GM15510 (cell line): Measurements from ENCODE around the gene STON1.

Source experiments
- POLR2A ChIP-seq: IDR thresholded peaks from 3 replicates; pipeline ENCODE4 v1.6.1; 2011; ENCODE audit warnings: borderline replicate concordance; ENCODE audit not compliant: insufficient read length; ENCODE audit errors: extremely low read depth

Gene STON1

DNA sequence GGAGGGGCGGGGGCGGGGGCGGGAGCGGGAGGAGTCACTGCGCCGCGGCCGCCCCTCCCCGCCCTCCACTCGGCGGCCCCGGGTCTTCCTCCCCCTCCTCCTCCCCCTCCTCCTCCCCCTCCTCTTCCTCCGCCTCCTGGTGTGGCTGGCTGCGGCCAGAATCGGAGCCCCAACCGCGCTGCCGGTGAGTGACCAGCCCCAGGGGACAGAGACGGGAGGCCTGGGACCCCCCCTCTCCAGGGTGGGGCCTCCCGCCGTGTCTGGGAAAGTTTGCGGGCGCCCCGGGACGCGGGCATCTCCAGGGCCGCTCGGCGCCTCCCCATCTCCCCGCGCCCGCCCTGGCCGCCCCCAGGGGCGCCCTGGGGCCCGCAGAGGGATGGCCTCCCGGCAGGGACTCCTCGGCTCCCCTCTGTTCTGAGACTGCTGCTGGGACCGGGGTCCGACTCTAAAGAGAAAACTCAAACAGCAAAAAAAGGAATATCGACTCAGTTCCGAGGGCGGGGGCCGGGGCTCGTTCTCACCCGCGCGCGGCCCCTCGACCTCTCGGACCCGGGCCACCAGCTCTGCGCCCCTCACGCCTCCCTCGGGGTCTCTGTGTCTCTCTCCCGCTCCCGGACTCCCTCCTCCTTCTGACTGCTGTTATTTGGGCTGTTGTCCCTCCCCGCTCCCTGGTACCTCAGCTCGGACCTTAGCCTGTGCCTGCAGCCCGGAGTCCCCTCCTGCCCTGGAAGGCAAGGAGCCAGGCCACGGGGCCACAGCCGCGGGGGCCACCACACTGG is at the start of gene STON1:
Gene STON1, plus strand, starts transcription at position 122 of the 779 bp plus-strand sequence. CDS start 50,480 bp downstream, outside the sequence.
- no peak for TF ChIP-seq POLR2A

DNA sequence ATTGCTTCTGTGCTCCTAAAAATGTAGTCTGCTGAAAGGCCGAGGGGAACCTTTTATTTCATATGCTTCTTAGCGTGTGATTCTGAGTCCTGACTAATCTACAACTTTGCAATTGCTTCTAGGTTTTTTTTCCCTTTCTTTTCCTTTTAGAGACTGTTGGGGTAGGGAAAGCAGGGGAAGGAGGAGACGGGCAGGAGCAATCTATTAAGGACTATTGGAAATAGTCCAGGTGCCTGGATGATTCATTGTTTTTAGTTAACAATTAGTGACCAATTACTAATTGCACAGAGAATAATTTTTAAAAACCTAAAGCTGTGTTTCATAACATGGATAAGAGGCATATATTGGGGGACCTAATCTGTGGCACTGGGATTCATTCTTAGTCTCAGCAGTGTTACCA is 49.4 kb upstream of the STON1 start:
- TF ChIP-seq POLR2A, result no peak

DNA sequence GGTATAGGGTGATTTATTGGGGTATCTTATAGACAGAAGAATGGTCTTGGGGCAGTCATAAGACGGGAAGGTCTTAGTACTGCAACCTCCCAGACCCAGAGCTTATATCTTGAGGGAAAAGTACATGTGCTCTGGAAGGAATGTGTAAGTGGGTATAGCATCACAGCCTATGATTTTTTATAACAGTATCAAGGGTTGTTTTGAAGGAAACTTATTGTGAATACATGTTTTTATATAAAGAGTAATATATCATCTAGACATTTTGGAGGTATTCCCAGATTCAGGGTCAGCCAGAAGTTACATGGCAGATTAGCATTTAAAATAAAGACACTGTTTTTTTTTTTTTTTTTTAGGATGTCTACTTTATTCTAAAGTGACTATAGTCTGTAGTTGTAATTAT is 47.6 kb upstream of the STON1 start:
- TF ChIP-seq POLR2A, result no peak

DNA sequence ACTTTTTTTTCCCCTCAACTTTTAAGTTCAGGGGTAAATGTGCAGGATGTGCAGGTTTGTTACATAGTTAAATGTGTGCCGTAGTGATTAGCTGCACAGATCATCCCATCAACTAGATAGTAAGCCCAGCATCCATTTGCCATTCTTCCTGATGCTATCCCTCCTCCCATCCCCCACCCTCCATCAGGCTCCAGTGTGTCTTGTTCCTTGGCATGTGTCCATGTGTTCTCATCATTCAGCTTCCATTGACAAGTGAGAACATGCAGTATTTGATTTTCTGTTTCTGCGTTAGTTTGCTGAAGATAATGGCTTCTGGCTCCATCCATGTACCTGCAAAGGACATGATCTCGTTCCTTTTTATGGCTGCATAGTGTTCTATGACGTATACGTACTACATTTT is 47.2 kb upstream of the STON1 start:
- no peak for TF ChIP-seq POLR2A

DNA sequence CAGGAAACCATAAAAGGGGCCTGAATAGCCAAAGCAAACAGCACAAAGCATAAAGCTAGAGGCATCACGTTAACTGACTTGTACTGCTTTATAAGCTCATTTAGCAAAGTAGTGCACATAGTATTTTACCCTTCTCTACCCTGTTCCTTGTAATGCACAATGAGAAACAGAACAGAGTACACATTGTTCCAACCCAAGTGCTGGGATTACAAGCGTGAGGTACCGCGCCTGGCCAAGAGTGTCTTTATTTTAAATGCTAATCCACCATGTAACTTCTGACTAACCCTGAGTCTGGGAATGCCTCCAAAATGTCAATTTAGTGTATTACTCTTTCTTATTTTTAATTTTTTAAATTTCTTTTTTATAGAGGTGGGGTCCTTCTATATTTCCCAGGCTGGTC is 46.4 kb upstream of the STON1 start:
- no peak for TF ChIP-seq POLR2A

GRCh38 chr2:48483916-48484315 is 46.0 kb upstream of the STON1 start:
- TF ChIP-seq POLR2A, result no peak

DNA sequence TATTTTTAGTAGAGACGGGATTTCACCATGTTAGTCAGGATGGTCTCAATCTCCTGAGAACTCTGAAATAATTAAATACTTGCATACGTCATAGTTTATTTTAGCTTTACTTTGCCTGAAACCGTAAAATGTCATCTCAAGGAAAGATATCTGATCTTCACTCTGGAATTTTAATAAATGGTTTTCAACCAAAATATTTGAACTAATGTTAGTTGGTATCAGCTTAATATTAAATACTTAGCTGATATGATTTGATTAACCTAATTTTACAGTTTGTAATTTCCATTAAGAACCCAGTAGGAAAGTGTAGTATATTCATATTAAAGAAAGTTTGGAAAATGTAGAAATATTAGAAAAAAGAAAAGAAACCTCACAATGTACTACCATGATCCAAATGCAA is 41.4 kb upstream of the STON1 start:
- TF ChIP-seq POLR2A, result no peak

DNA sequence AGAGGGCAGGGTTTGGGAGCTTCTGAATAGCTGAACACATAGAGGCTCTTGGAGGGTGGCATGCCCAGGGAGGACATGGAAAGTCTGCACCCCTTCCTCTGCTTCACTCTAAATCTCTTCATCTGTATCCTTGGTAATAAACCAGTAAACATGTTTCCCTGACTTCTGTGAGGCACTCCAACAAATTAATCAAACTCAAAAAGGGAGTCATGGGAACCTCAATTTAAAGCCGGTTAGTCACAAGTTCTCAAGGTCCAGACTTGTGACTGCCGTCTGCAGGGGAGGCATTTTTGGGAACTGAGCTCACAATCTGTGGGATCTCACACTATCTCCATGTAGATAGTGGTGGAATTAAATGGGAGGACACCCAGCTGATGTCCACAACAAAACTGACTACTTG is 33.1 kb upstream of the STON1 start:
- TF ChIP-seq POLR2A, result no peak

DNA sequence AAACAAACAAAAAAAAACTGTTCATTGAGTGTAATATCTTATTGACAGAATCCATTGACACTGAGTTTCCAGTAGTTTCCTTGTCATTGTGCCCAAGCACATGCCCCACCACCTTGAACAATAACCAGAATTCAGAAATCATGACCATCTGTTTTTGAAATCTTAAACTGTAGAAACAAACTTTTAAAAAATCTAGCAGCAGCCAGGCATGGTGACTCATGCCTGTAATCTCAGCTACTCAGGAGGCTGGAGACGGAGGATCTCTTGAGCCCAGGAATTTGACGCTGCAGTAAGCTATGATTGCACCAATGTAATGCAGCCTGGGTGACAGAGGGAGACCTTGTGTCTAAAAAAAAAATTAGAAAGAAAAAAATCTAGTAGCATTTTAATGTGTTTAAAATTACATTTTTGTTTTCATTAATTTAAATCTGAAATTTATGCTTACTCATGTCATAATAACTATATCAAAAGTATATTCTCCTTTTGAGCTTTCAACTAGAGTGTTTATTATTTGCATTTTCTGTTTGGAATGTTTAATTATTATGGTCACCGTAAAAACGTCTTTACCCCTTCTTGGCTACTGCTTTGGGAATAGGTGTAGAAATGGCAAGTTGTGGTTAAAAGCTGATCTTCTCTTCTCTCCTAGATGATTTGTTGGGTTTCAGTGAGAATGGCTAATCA is 25.2 kb upstream of the STON1 start:
- TF ChIP-seq POLR2A, result no peak

DNA sequence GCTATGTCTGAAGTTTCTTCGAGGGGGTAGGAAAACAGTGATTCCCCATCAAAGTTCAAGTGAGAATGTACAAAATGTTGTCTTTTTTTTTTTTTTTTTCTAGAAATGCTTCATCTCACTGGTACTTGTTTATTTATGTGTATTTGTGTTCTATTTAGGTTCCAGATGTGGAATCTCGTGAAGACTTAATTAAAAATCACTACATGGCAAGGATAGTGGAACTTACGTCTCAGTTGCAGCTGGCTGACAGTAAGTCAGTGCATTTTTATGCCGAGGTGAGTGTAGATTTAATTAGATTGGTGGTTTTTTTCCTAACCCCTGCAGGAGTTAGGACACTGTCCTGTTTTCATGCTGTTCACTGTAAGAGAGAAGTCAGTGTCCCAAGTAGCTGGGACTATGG is 22.8 kb upstream of the STON1 start:
- no peak for TF ChIP-seq POLR2A

- no peak for TF ChIP-seq POLR2A
Measured at GRCh38 chr2:48508461-48509124, 21.4 kb upstream of the STON1 start.

- TF ChIP-seq POLR2A, result no peak
Measured at GRCh38 chr2:48510329-48510728, 19.6 kb upstream of the STON1 start.

- no peak for TF ChIP-seq POLR2A
Measured at GRCh38 chr2:48511849-48512470, 18.0 kb upstream of the STON1 start.

GRCh38 chr2:48512571-48512970 is 17.4 kb upstream of the STON1 start:
- TF ChIP-seq POLR2A, result no peak

DNA sequence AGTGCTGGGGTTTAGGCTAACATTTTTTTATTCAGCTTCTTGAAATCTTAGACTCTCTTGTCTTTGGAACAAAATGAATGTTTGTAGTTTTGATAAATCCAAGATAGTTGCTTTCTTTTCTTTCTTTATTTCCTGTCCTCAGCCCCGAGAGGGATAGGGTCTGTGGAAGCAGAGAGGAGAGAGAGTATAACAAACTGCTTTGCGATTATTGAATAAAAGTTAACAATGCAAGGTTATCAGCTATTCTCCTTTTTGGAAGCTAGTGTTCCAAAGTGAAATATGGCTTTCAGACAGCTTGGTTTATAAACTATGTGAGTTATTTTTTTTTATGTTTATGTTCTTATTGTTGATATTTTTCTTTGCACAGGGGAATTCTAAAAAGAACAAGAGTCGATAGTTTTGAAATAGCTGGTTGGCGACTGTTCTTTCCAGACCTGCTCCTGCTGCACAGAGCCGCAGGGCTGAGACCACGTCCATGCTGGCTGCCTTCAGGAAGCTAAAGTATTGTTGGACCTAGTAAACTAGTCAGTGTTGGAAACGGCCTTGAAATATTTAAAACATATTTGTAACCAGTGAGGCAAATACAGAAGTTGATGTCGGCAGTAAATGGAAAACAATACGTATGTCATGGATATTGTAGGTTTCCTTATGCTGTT is 15.5 kb upstream of the STON1 start:
- no peak for TF ChIP-seq POLR2A
